Measurements from ENCODE around the gene MAP2K7.

The MAP2K7 gene

GRCh38 chr19:7863971-7864689, 39.5 kb upstream of the MAP2K7 start:
- DNase-seq (ENCODE audit: insufficient read length, low spot score) (no peak), FAIRE-seq (no peak)
- TF ChIP-seq, protein P1, sequence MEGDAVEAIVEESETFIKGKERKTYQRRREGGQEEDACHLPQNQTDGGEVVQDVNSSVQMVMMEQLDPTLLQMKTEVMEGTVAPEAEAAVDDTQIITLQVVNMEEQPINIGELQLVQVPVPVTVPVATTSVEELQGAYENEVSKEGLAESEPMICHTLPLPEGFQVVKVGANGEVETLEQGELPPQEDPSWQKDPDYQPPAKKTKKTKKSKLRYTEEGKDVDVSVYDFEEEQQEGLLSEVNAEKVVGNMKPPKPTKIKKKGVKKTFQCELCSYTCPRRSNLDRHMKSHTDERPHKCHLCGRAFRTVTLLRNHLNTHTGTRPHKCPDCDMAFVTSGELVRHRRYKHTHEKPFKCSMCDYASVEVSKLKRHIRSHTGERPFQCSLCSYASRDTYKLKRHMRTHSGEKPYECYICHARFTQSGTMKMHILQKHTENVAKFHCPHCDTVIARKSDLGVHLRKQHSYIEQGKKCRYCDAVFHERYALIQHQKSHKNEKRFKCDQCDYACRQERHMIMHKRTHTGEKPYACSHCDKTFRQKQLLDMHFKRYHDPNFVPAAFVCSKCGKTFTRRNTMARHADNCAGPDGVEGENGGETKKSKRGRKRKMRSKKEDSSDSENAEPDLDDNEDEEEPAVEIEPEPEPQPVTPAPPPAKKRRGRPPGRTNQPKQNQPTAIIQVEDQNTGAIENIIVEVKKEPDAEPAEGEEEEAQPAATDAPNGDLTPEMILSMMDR (IDR thresholded peaks at IDR 0.05; ENCODE audit: insufficient read depth, missing control alignments) = no peak

- TF ChIP-seq, protein P1 (IDR thresholded peaks at IDR 0.05; ENCODE audit: insufficient read depth, missing control alignments) = no peak
- FAIRE-seq = no peak
- DNase-seq (ENCODE audit: insufficient read length, low spot score) = no peak
Observed at GRCh38 chr19:7864690-7865074, 39.0 kb upstream of the MAP2K7 start.

GRCh38 chr19:7865262-7865911, 38.3 kb upstream of the MAP2K7 start:
- TF ChIP-seq, protein P1 (IDR thresholded peaks at IDR 0.05; ENCODE audit: insufficient read depth, missing control alignments) = no peak
- no peak for FAIRE-seq
- DNase-seq (ENCODE audit: insufficient read length, low spot score) = peak; percentile 20

GRCh38 chr19:7866399-7867091, 37.1 kb upstream of the MAP2K7 start:
- TF ChIP-seq, protein P1 (IDR thresholded peaks at IDR 0.05; ENCODE audit: insufficient read depth, missing control alignments) = no peak
- no peak for FAIRE-seq
- DNase-seq (ENCODE audit: insufficient read length, low spot score) = no peak

DNA sequence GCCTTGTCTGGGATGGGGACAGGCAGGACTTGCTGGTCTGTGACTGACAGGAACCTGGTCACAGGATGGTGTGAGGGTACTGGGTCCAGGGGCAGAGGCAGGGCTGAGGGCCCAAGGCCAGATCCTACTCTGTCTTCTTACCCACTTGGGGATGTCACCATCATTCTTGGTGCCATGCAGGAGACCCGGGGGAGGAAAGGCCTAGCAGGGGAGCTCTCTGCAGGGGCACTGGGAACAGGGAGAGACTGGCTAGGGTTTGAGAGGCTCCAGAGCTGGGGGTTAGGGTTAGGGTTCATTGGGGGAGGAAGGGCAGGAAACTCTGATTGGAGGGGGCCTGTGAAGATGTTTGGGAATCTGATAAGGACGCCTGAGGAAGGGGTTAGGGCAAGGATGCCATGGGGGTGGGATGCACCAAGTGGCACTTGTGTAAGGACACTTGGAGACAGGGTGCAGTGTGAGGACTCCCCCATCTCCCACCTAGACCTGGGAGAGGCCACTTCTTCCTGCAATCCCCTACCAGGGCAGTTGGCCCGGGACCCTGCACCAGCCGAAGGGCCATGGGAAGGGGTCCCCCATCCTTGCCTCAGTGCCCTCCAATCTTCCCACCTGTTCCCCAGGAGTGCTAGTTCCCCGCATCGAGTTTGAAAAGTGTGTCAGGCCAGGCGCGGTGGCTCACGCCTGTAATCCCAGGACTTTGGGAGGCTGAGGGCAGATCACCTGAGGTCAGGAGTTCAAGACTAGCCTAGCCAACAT, 36.4 kb upstream of the MAP2K7 start:
- peak; percentile 18 for DNase-seq (ENCODE audit: insufficient read length, low spot score)
- TF ChIP-seq, protein P1 (IDR thresholded peaks at IDR 0.05; ENCODE audit: insufficient read depth, missing control alignments) = no peak
- FAIRE-seq = no peak

DNA sequence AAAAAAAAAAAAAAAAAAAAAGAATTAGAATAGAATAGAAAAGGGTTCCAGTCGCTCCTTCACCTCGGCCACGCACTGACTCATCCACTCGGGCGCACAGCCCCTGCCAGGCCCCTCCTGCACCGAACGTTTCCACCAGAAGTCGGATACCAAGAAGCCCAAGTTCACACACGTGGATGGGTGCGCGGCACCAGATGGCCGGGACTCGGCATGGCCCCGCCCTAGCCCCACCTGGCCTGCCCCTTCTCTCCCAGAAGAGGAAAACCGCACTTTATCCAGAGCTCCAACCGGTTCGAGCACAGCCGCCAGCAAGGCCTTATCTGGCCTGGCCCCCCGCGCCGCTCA, 35.4 kb upstream of the MAP2K7 start:
- TF ChIP-seq, protein P1 (IDR thresholded peaks at IDR 0.05; ENCODE audit: insufficient read depth, missing control alignments) = no peak
- DNase-seq (ENCODE audit: insufficient read length, low spot score) = no peak
- FAIRE-seq = no peak
